Stromal cell of bone marrow (primary cell): Measurements from ENCODE around the gene ADD2.

Source experiments
- DNase-seq: peaks from one replicate; pipeline ENCODE4 v3.0.0-alpha.2; 2012; ENCODE audit warnings: low read depth

ADD2 gene

GRCh38 chr2:70785137-70785911, 17.3 kb upstream of the ADD2 start:
- no peak for DNase-seq

- DNase-seq = no peak
These were observed 16.3 kb upstream of the ADD2 start for GRCh38 chr2:70784320-70784719.

- DNase-seq = peak; percentile 5
These were observed 12.0 kb upstream of the ADD2 start for GRCh38 chr2:70779911-70780545.

GRCh38 chr2:70779491-70779890, 11.5 kb upstream of the ADD2 start:
- no peak for DNase-seq

GRCh38 chr2:70778676-70779075, 10.7 kb upstream of the ADD2 start:
- no peak for DNase-seq

GRCh38 chr2:70777450-70777849, 9.4 kb upstream of the ADD2 start:
- no peak for DNase-seq

- no peak for DNase-seq
These were observed 8.3 kb upstream of the ADD2 start for GRCh38 chr2:70776266-70776665.

- no peak for DNase-seq
These were observed 7.1 kb upstream of the ADD2 start for GRCh38 chr2:70775141-70775540.

GRCh38 chr2:70772486-70773155, 4.6 kb upstream of the ADD2 start:
- DNase-seq = no peak

- DNase-seq = no peak
These were observed 3.4 kb upstream of the ADD2 start for GRCh38 chr2:70771446-70771845.

- no peak for DNase-seq
These were observed 1.4 kb upstream of the ADD2 start for GRCh38 chr2:70769450-70769849.

- DNase-seq = no peak
These were observed 638 bp upstream of the ADD2 start for GRCh38 chr2:70768590-70769085.

- no peak for DNase-seq
These were observed 811 bp downstream of the ADD2 start for GRCh38 chr2:70767079-70767698.

GRCh38 chr2:70766357-70767078, 1.5 kb downstream of the ADD2 start:
- no peak for DNase-seq

GRCh38 chr2:70765507-70765906, 2.5 kb downstream of the ADD2 start:
- DNase-seq = no peak

- DNase-seq = no peak
These were observed 8.6 kb downstream of the ADD2 start for GRCh38 chr2:70759446-70759845.

- DNase-seq = no peak
These were observed 10.0 kb downstream of the ADD2 start for GRCh38 chr2:70757966-70758365.

GRCh38 chr2:70757360-70757759, 10.6 kb downstream of the ADD2 start:
- no peak for DNase-seq

GRCh38 chr2:70756128-70756527, 11.9 kb downstream of the ADD2 start:
- no peak for DNase-seq

GRCh38 chr2:70753902-70754301, 14.1 kb downstream of the ADD2 start:
- no peak for DNase-seq

GRCh38 chr2:70753031-70753430, 15.0 kb downstream of the ADD2 start:
- DNase-seq = no peak

GRCh38 chr2:70752396-70752795, 15.6 kb downstream of the ADD2 start:
- DNase-seq = no peak
